CD4-positive, alpha-beta T cell (primary cell): ENCODE results near the gene SPIN4. TPM values are rescaled to one million over a fixed set of nuclear protein-coding genes. Genes with fewer than 3 reads are reported as not detected.

Source experiments
- ATAC-seq: fragments of 200-7000 bp; cut with Tn5 transposase; one replicate; pipeline ENCODE4 v1.10.0; 2022; ENCODE audit warnings: mild to moderate bottlenecking; ENCODE audit not compliant: poor library complexity
- CTCF ChIA-PET: fragments of 350-600 bp; sonication (Branson Sonifier 250); formaldehyde crosslinking; loops from one replicate; lab custom pipeline; 2021; ENCODE audit warnings: antibody characterized with exemption, inconsistent platforms; lab: Charles Lee
- POLR2A ChIA-PET: fragments of 350-600 bp; sonication (Branson Sonifier 250); formaldehyde crosslinking; loops from one replicate; lab custom pipeline; 2021; ENCODE audit warnings: antibody characterized with exemption, inconsistent platforms; lab: Charles Lee
- DNase-seq, 14 experiments: peaks; one replicate each; pipeline ENCODE4 v3.0.0-alpha.2; 2013 to 2020; ENCODE audit warnings: mixed read lengths in 2 of 14
- H3K27ac ChIP-seq, 2 donors: one replicate each; pipeline versions ENCODE4 v1.5.1 to v1.7.0; 2013; ENCODE audit warnings: low read length in 2 of 2, low read depth in 1 of 2, mild to moderate bottlenecking in 1 of 2
- H3K27me3 ChIP-seq, 2 experiments: 1 replicate in 1 of 2; 2 replicates in 1 of 2; pipeline versions ENCODE4 v1.6.1 to v1.7.0; 2013; ENCODE audit warnings: low read length in 2 of 2, control low read depth in 1 of 2, mild to moderate bottlenecking in 1 of 2, moderate library complexity in 1 of 2; ENCODE audit not compliant: insufficient read depth in 2 of 2, control insufficient read depth in 1 of 2
- H3K36me3 ChIP-seq: one replicate; pipeline ENCODE4 v1.6.1; 2013; ENCODE audit warnings: low read length, control low read depth; ENCODE audit not compliant: insufficient read depth
- H3K4me1 ChIP-seq: one replicate; pipeline ENCODE4 v1.6.1; 2013; ENCODE audit warnings: low read length, control low read depth; ENCODE audit not compliant: insufficient read depth
- H3K4me3 ChIP-seq: one replicate; pipeline ENCODE4 v1.5.1; 2013; ENCODE audit warnings: mild to moderate bottlenecking, low read length, moderate library complexity
- H3K9me3 ChIP-seq, 2 experiments: 1 replicate in 1 of 2; 2 replicates in 1 of 2; pipeline versions ENCODE4 v1.6.1 to v1.7.0; 2013; ENCODE audit warnings: low read length in 2 of 2, mild to moderate bottlenecking in 2 of 2, control low read depth in 1 of 2, moderate library complexity in 1 of 2; ENCODE audit not compliant: control insufficient read depth in 1 of 2, insufficient read depth in 1 of 2
- H3K27ac Mint-ChIP-seq: one replicate; pipeline ENCODE4 v1.8.0; 2020; ENCODE audit warnings: mixed read lengths
- H3K27me3 Mint-ChIP-seq: one replicate; pipeline ENCODE4 v1.8.0; 2021; ENCODE audit warnings: mixed read lengths
- H3K36me3 Mint-ChIP-seq: one replicate; pipeline ENCODE4 v1.8.0; 2021; ENCODE audit warnings: low read depth, mixed read lengths
- H3K4me1 Mint-ChIP-seq: one replicate; pipeline ENCODE4 v1.8.0; 2021; ENCODE audit warnings: low read depth, mixed read lengths
- H3K4me3 Mint-ChIP-seq: one replicate; pipeline ENCODE4 v1.8.0; 2020; ENCODE audit warnings: mild to moderate bottlenecking, mixed read lengths
- H3K9me3 Mint-ChIP-seq: one replicate; pipeline ENCODE4 v1.8.0; 2020; ENCODE audit warnings: mixed read lengths
- CTCF ChIP-seq: fragments of 200-600 bp; IDR thresholded peaks from one replicate; pipeline ENCODE4 v1.8.0; 2022; ENCODE audit warnings: antibody characterized with exemption, mild to moderate bottlenecking
- intact Hi-C, 2 experiments: fragments of 100-400 bp; cut with DNase I in 1 of 2; cut with micrococcal nuclease in 1 of 2; formaldehyde crosslinking; loops; one replicate each; pipeline versions ENCODE4 v1.15.1 to v1.9.0; 2023 to 2025; cut with DNase I, micrococcal nuclease
- total RNA-seq, 174 experiments: library from RNA in 2 of 174; stranded (reverse) in 2 of 174; gene quantifications; one replicate each; pipeline ENCODE4 v1.2.3 and lab custom pipeline; 2021 to 2026

The SPIN4 gene
- total RNA-seq, 2 experiments from 2014 or later, result 1.0 to 1.1 TPM

GRCh38 chrX:63327788-63328187 is 23.3 kb downstream of the SPIN4 start:
- Histone ChIP-seq H3K4me3 (no peak overlapping the region), H3K9me3 (no peaks in the 10 kb centered on the region), H3K36me3 (no peaks in the 10 kb centered on the region), H3K27ac (no peak overlapping the region), H3K27me3 (no peaks in the 10 kb centered on the region), H3K4me1 (no peaks in the 10 kb centered on the region)
- H3K4me3 Mint-ChIP-seq, result no peak overlapping the region
- intact Hi-C loops, result no loop called here
- H3K4me1 Mint-ChIP-seq, result no peaks in the 10 kb centered on the region
- H3K36me3 Mint-ChIP-seq, result no peaks in the 10 kb centered on the region
- H3K27ac Mint-ChIP-seq, result no peak overlapping the region
- DNase-seq (no peak), ATAC-seq (no peak)
- no peaks in the 10 kb centered on the region for H3K27me3 Mint-ChIP-seq
- TF ChIP-seq CTCF, result no peak
- H3K9me3 Mint-ChIP-seq, result no peaks in the 10 kb centered on the region
- ChIA-PET CTCF (no interaction called here), POLR2A (no interaction called here)

GRCh38 chrX:63299596-63299995 is 51.5 kb downstream of the SPIN4 start:
- Histone ChIP-seq H3K4me3 (no peak overlapping the region), H3K9me3 (peaks cover 0 to 5% of the 10 kb centered on the region in 2 experiments), H3K27me3 (no peaks in the 10 kb centered on the region), H3K4me1 (no peaks in the 10 kb centered on the region), H3K36me3 (no peaks in the 10 kb centered on the region), H3K27ac (no peak overlapping the region)
- DNase-seq, result no peak
- H3K27ac Mint-ChIP-seq, result no peak overlapping the region
- CTCF ChIA-PET, result no interaction called here
- no peak for TF ChIP-seq CTCF
- POLR2A ChIA-PET, result no interaction called here
- no peak overlapping the region for H3K4me3 Mint-ChIP-seq
- H3K9me3 Mint-ChIP-seq, result no peaks in the 10 kb centered on the region
- H3K36me3 Mint-ChIP-seq, result no peaks in the 10 kb centered on the region
- ATAC-seq, result no peak
- no peaks in the 10 kb centered on the region for H3K27me3 Mint-ChIP-seq
- intact Hi-C loops, result no loop called here
- no peaks in the 10 kb centered on the region for H3K4me1 Mint-ChIP-seq
